GM23248 (cell line): ENCODE results near the gene HPD. TPM values are rescaled to one million over a fixed set of nuclear protein-coding genes. Genes with fewer than 3 reads are reported as not detected.
A peak's percentile ranks its signal among the peaks of the same experiment; 100 is the strongest.
"Not testable (repeated sequence)": the region's sequence is repeated elsewhere in the genome, so short reads cannot be mapped to it uniquely, and the experiment has no call there.

Source experiments
- DNase-seq: peaks from one replicate; pipeline ENCODE4 v3.0.0-alpha.2; 2015
- H2AFZ ChIP-seq: fragments of 200-600 bp; sonication (generic); 2 replicates; pipeline ENCODE4 v1.6.1; 2016; ENCODE audit warnings: antibody characterized with exemption
- H3F3A ChIP-seq: fragments of 200-600 bp; sonication (generic); 2 replicates; pipeline ENCODE4 v1.6.1; 2016; ENCODE audit warnings: mild to moderate bottlenecking, antibody characterized with exemption, mixed run types; ENCODE audit not compliant: insufficient read depth
- H3K27ac ChIP-seq: fragments of 200-600 bp; sonication (generic); 2 replicates; pipeline ENCODE4 v1.5.1; 2016; ENCODE audit warnings: mild to moderate bottlenecking
- H3K27me3 ChIP-seq: fragments of 200-600 bp; sonication (generic); replicated peaks from 2 replicates; pipeline ENCODE4 v1.6.1; 2016; ENCODE audit warnings: mild to moderate bottlenecking; ENCODE audit not compliant: insufficient read depth
- H3K36me3 ChIP-seq: fragments of 200-600 bp; sonication (generic); 2 replicates; pipeline ENCODE4 v1.6.1; 2016; ENCODE audit warnings: low read depth, mild to moderate bottlenecking
- H3K4me1 ChIP-seq: fragments of 200-600 bp; sonication (generic); 2 replicates; pipeline ENCODE4 v1.6.1; 2016; ENCODE audit warnings: mild to moderate bottlenecking; ENCODE audit not compliant: insufficient read depth
- H3K4me2 ChIP-seq: fragments of 200-600 bp; sonication (generic); one replicate; pipeline ENCODE4 v1.6.1; 2016; ENCODE audit warnings: mild to moderate bottlenecking; ENCODE audit not compliant: unreplicated experiment
- H3K4me3 ChIP-seq: fragments of 200-600 bp; sonication (generic); 2 replicates; pipeline ENCODE4 v1.5.1; 2016; ENCODE audit warnings: mild to moderate bottlenecking
- H3K79me2 ChIP-seq: fragments of 200-600 bp; sonication (generic); 2 replicates; pipeline ENCODE4 v1.6.1; 2016; ENCODE audit warnings: mild to moderate bottlenecking; ENCODE audit not compliant: insufficient read depth
- H3K9ac ChIP-seq: fragments of 200-600 bp; sonication (generic); 2 replicates; pipeline ENCODE4 v1.6.1; 2016; ENCODE audit warnings: mild to moderate bottlenecking
- H3K9me2 ChIP-seq: fragments of 200-600 bp; sonication (generic); 2 replicates; pipeline ENCODE4 v1.6.1; 2016; ENCODE audit warnings: mixed run types, mild to moderate bottlenecking, moderate library complexity; ENCODE audit not compliant: insufficient read depth
- H3K9me3 ChIP-seq: fragments of 200-600 bp; sonication (generic); one replicate; pipeline ENCODE4 v1.6.1; 2017; ENCODE audit warnings: low read depth
- H4K20me1 ChIP-seq: fragments of 200-600 bp; sonication (generic); 2 replicates; pipeline ENCODE4 v1.6.0; 2016; ENCODE audit not compliant: insufficient read depth
- EZH2 ChIP-seq: fragments of 200-600 bp; sonication (generic); IDR thresholded peaks from 2 replicates; pipeline ENCODE4 v1.6.1; 2018; ENCODE audit warnings: antibody characterized with exemption, mild to moderate bottlenecking; ENCODE audit not compliant: insufficient read depth, poor library complexity, severe bottlenecking
- EZH2phosphoT487 ChIP-seq: fragments of 200-600 bp; sonication (generic); IDR thresholded peaks from 2 replicates; pipeline ENCODE4 v1.6.1; 2018; ENCODE audit warnings: antibody characterized with exemption, moderate library complexity, mild to moderate bottlenecking, low read depth; ENCODE audit not compliant: insufficient read depth
- WGBS, 2 experiments: methylation state at CpG; one replicate each; pipeline ENCODE4 v1.1.6; 2015 to 2017; ENCODE audit warnings: low lambda C conversion rate in 2 of 2, low coverage in 1 of 2; ENCODE audit errors: missing lambda C conversion rate in 2 of 2; 5-methylcytosine and 5-hydroxymethylcytosine counted together
- in situ Hi-C: fragments of 300-500 bp; cut with MboI; formaldehyde crosslinking; loops from 2 replicates; pipeline ENCODE4 v1.15.0; 2020
- polyA plus RNA-seq: library from polyadenylated mRNA; unstranded; fragments of >200 nt; fragmentation: Nextera tagmentation; extraction: Ambion mirVana; gene quantifications from 2 replicates; pipeline ENCODE4 v1.2.1, GENCODE V29; 2016
- total RNA-seq: library from RNA; depleted of rRNA; stranded (reverse); fragments of >200 nt; shearing (Covaris generic); gene quantifications from 2 replicates; pipeline ENCODE4 v1.2.3, GENCODE V29; 2014

The HPD gene
- total and polyA plus RNA-seq, 2 experiments from 2014 or later = not detected

GRCh38 chr12:121861636-121862254 lies 3.1 kb upstream of the HPD start:
- H3K79me2 ChIP-seq = no peaks in the 10 kb centered on the region
- in situ Hi-C loops = no loop called here
- no peaks in the 10 kb centered on the region for H3K27me3 ChIP-seq
- whole genome bisulfite sequencing, 2 experiments = 8 to 9% methylated on average over 11 of the region's 11 CpGs
- peak overlapping the region; percentile 55 for H2AFZ ChIP-seq
- H3K4me2 ChIP-seq = peak overlapping the region; percentile 37
- no peaks in the 10 kb centered on the region for H3K9me2 ChIP-seq
- H3K4me1 ChIP-seq = peaks cover 22% of the 10 kb centered on the region
- no peaks in the 10 kb centered on the region for H3K9me3 ChIP-seq
- no peaks in the 10 kb centered on the region for H4K20me1 ChIP-seq
- H3K27ac ChIP-seq = peak overlapping the region; percentile 10; the same call in 1 of the 2 replicates
- TF ChIP-seq EZH2phosphoT487 = no peak
- no peak for TF ChIP-seq EZH2
- peak overlapping the region; percentile 4; the same call in 1 of the 2 replicates for H3K9ac ChIP-seq
- peak overlapping the region; percentile 39; the same call in 1 of the 2 replicates for H3K4me3 ChIP-seq
- H3F3A ChIP-seq = peaks cover 8% of the 10 kb centered on the region; the same call in 1 of the 2 replicates
- peak; percentile 38 for DNase-seq
- H3K36me3 ChIP-seq = no peaks in the 10 kb centered on the region

- in situ Hi-C loops = not testable (repeated sequence)
These were observed 2.0 kb upstream of the HPD start for GRCh38 chr12:121860699-121861098.

GRCh38 chr12:121860257-121860656 lies 1.6 kb upstream of the HPD start:
- Histone ChIP-seq H3K9me3 (no peaks in the 10 kb centered on the region), H3K27ac (no peak overlapping the region), H2AFZ (no peak overlapping the region), H3K9ac (no peak overlapping the region), H3K4me2 (no peak overlapping the region), H3K4me3 (no peak overlapping the region), H4K20me1 (no peaks in the 10 kb centered on the region), H3K27me3 (no peaks in the 10 kb centered on the region), H3K36me3 (no peaks in the 10 kb centered on the region), H3K4me1 (peaks cover 22% of the 10 kb centered on the region), H3F3A (peaks cover 8% of the 10 kb centered on the region; the same call in 1 of the 2 replicates), H3K79me2 (no peaks in the 10 kb centered on the region), H3K9me2 (no peaks in the 10 kb centered on the region)
- no peak for TF ChIP-seq EZH2phosphoT487
- no peak for TF ChIP-seq EZH2
- WGBS, 2 experiments = 62 to 71% methylated on average over 1 of the region's 1 CpG
- in situ Hi-C loops = no loop called here
- DNase-seq = no peak

More at GRCh38 chr12:121860699-121861098, 2.0 kb upstream of the HPD start:
- not testable (repeated sequence) for H3K9ac ChIP-seq, H3K27ac ChIP-seq, H4K20me1 ChIP-seq, H3K79me2 ChIP-seq, H3K4me3 ChIP-seq, H3K9me2 ChIP-seq, H3K27me3 ChIP-seq, H3K4me2 ChIP-seq, H3K36me3 ChIP-seq, H2AFZ ChIP-seq, H3K9me3 ChIP-seq, DNase-seq, H3F3A ChIP-seq
- H3K4me1 ChIP-seq = peaks cover 22% of the 10 kb centered on the region
- WGBS, 2 experiments = 95 to 96% methylated on average over 4 of the region's 4 CpGs

- TF ChIP-seq EZH2phosphoT487 = no peak
- TF ChIP-seq EZH2 = no peak
- Histone ChIP-seq H3F3A (peaks cover 8% of the 10 kb centered on the region; the same call in 1 of the 2 replicates), H3K4me3 (no peak overlapping the region), H3K79me2 (no peaks in the 10 kb centered on the region), H3K4me1 (peaks cover 22% of the 10 kb centered on the region), H3K9me3 (no peaks in the 10 kb centered on the region), H3K9ac (peak overlapping the region; percentile 34; the same call in 1 of the 2 replicates), H4K20me1 (no peaks in the 10 kb centered on the region), H3K9me2 (no peaks in the 10 kb centered on the region), H3K27ac (no peak overlapping the region), H3K27me3 (no peaks in the 10 kb centered on the region), H3K4me2 (no peak overlapping the region), H2AFZ (no peak overlapping the region), H3K36me3 (no peaks in the 10 kb centered on the region)
- 93 to 97% methylated on average over 10 of the region's 10 CpGs for WGBS, 2 experiments
- DNase-seq = no peak
- in situ Hi-C loops = no loop called here
These were observed 369 bp downstream of the HPD start for GRCh38 chr12:121858318-121858661.
